ENCODE data around the gene ATP5MC3. TPM values are rescaled to one million over a fixed set of nuclear protein-coding genes. Genes with fewer than 3 reads are reported as not detected.

The ATP5MC3 gene
- total RNA-seq, 2 donors from 2014 or later, result 261 to 296 TPM

- Mint-ChIP-seq H3K4me1 (peaks cover 27% of the 10 kb centered on the region), H3K4me3 (no peak overlapping the region), H3K27ac (no peak overlapping the region), H3K27me3 (ENCODE audit: insufficient read depth) (no peaks in the 10 kb centered on the region), H3K36me3 (ENCODE audit: low read depth) (peaks cover 30% of the 10 kb centered on the region), H3K9me3 (no peaks in the 10 kb centered on the region)
- Histone ChIP-seq H3K4me3 (ENCODE audit: low read length) (no peak overlapping the region), H3K9me3 (ENCODE audit: control insufficient read depth, low read length) (no peaks in the 10 kb centered on the region), H3K36me3 (ENCODE audit: control insufficient read depth, insufficient read depth, low read length) (peaks cover 48% of the 10 kb centered on the region), H3K27me3 (ENCODE audit: control insufficient read depth, insufficient read depth, low read length, poor library complexity, severe bottlenecking) (no peaks in the 10 kb centered on the region), H3K9ac (ENCODE audit: extremely low read depth, low read length, poor library complexity, severe bottlenecking) (no peak overlapping the region), H3K27ac (ENCODE audit: low read depth, low read length) (no peak overlapping the region), H3K4me1 (ENCODE audit: control insufficient read depth, insufficient read depth, low read length) (peaks cover 3% of the 10 kb centered on the region)
- 100% methylated on average over 1 of the region's 1 CpG; no CpG with 5 or more reads in 1 of the 2 experiments for WGBS, 2 experiments (ENCODE audit: insufficient coverage in 1 of 2, insufficient read length in 1 of 2)
- DNase-seq, result no peak
- TF ChIP-seq CTCF (conservative IDR thresholded peaks at IDR 0.05), result no peak
Observed at GRCh38 chr2:175151791-175152190, 29.7 kb downstream of the ATP5MC3 start.

- WGBS, 2 experiments (ENCODE audit: insufficient coverage in 1 of 2, insufficient read length in 1 of 2), result 100% methylated on average over 3 of the region's 4 CpGs; no CpG with 5 or more reads in 1 of the 2 experiments
- Histone ChIP-seq H3K9ac (ENCODE audit: extremely low read depth, low read length, poor library complexity, severe bottlenecking) (no peak overlapping the region), H3K27me3 (ENCODE audit: control insufficient read depth, insufficient read depth, low read length, poor library complexity, severe bottlenecking) (no peaks in the 10 kb centered on the region), H3K9me3 (ENCODE audit: control insufficient read depth, low read length) (no peaks in the 10 kb centered on the region), H3K36me3 (ENCODE audit: control insufficient read depth, insufficient read depth, low read length) (peaks cover 56% of the 10 kb centered on the region), H3K4me3 (ENCODE audit: low read length) (no peak overlapping the region), H3K4me1 (ENCODE audit: control insufficient read depth, insufficient read depth, low read length) (peaks cover 3% of the 10 kb centered on the region), H3K27ac (ENCODE audit: low read depth, low read length) (no peak overlapping the region)
- no peaks in the 10 kb centered on the region for H3K27me3 Mint-ChIP-seq (ENCODE audit: insufficient read depth)
- no peak for DNase-seq
- no peak overlapping the region for H3K4me3 Mint-ChIP-seq
- H3K4me1 Mint-ChIP-seq, result peaks cover 19% of the 10 kb centered on the region
- H3K9me3 Mint-ChIP-seq, result no peaks in the 10 kb centered on the region
- H3K36me3 Mint-ChIP-seq (ENCODE audit: low read depth), result peaks cover 39% of the 10 kb centered on the region
- no peak for TF ChIP-seq CTCF (conservative IDR thresholded peaks at IDR 0.05)
- H3K27ac Mint-ChIP-seq, result no peak overlapping the region
Observed at GRCh38 chr2:175147186-175147585, 34.3 kb downstream of the ATP5MC3 start.

GRCh38 chr2:175143678-175144077 lies 37.8 kb downstream of the ATP5MC3 start:
- Mint-ChIP-seq H3K4me1 (peaks cover 7% of the 10 kb centered on the region), H3K4me3 (no peak overlapping the region), H3K27me3 (ENCODE audit: insufficient read depth) (no peaks in the 10 kb centered on the region), H3K36me3 (ENCODE audit: low read depth) (peaks cover 39% of the 10 kb centered on the region), H3K27ac (no peak overlapping the region), H3K9me3 (no peaks in the 10 kb centered on the region)
- H3K27me3 ChIP-seq (ENCODE audit: control insufficient read depth, insufficient read depth, low read length, poor library complexity, severe bottlenecking), result no peaks in the 10 kb centered on the region
- H3K36me3 ChIP-seq (ENCODE audit: control insufficient read depth, insufficient read depth, low read length), result peaks cover 59% of the 10 kb centered on the region
- H3K9ac ChIP-seq (ENCODE audit: extremely low read depth, low read length, poor library complexity, severe bottlenecking), result no peak overlapping the region
- peaks cover 3% of the 10 kb centered on the region for H3K9me3 ChIP-seq (ENCODE audit: control insufficient read depth, low read length)
- no peak overlapping the region for H3K27ac ChIP-seq (ENCODE audit: low read depth, low read length)
- no peaks in the 10 kb centered on the region for H3K4me1 ChIP-seq (ENCODE audit: control insufficient read depth, insufficient read depth, low read length)
- DNase-seq, result no peak
- WGBS, 2 experiments (ENCODE audit: insufficient coverage in 1 of 2, insufficient read length in 1 of 2), result 92 to 95% methylated on average over 2 of the region's 2 CpGs
- TF ChIP-seq CTCF (conservative IDR thresholded peaks at IDR 0.05), result no peak
- no peak overlapping the region for H3K4me3 ChIP-seq (ENCODE audit: low read length)

Data from endodermal cell (in vitro differentiated cells).